Lower leg skin (tissue), 3 donors: ENCODE data around the gene EYS.

Experiments
- CTCF ChIP-seq, 3 donors: fragments of 450-650 bp; IDR thresholded peaks; one replicate each; pipeline ENCODE4 v1.5.1; 2016; ENCODE audit warnings: antibody characterized with exemption in 3 of 3, mild to moderate bottlenecking in 3 of 3, moderate library complexity in 2 of 3
- POLR2A ChIP-seq, 2 donors: fragments of 450-650 bp; IDR thresholded peaks; one replicate each; pipeline ENCODE4 v1.6.1; 2016 to 2017; ENCODE audit warnings: antibody characterized with exemption in 2 of 2, mild to moderate bottlenecking in 1 of 2, moderate library complexity in 1 of 2

GRCh38 chr6:64736421-64736950 is 970.5 kb downstream of the EYS start:
- TF ChIP-seq POLR2A (IDR thresholded peaks at IDR 0.05) (no peak), CTCF (IDR thresholded peaks at IDR 0.05) (no peak)
